ENCODE measurements around the gene C14orf180. TPM values are rescaled to one million over a fixed set of nuclear protein-coding genes. Genes with fewer than 3 reads are reported as not detected.

Gene C14orf180
- polyA plus RNA-seq, 3 donors: not detected

DNA sequence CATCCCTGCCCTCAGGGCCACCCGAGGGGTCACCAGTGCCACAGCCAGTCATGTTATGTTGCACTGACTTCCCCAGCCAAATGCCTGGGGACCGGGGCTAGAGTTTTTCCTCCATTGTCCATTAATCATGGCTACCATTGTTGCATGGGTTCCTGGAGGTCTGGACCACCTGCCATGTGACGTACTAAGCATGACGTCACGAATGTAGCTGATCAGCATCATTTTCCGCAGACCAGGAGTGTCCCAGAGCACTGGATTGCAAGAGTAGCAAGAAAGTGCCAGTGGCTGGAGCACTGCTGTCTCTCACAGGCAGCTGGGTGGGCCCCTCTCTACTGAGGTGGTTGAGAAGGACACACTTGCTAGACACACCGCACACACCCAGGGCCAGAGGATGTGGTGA, 6.9 kb upstream of the C14orf180 start:
- Mint-ChIP-seq H3K27ac (no peak overlapping the region), H3K27me3 (ENCODE audit: low read depth in 3 of 3) (peaks cover 2% of the 10 kb centered on the region in 3 donors), H3K36me3 (no peaks in the 10 kb centered on the region), H3K9me3 (no peaks in the 10 kb centered on the region), H3K4me3 (no peak overlapping the region), H3K4me1 (no peaks in the 10 kb centered on the region)
- Histone ChIP-seq H3K36me3 (replicated peaks in 1 of 2; ENCODE audit: control insufficient read depth in 1 of 2, insufficient read depth in 2 of 2, low read length in 2 of 2) (no peaks in the 10 kb centered on the region), H3K4me2 (replicated peaks; ENCODE audit: extremely low read depth, low read length, poor library complexity, severe bottlenecking) (no peak overlapping the region), H3K9me3 (replicated peaks in 1 of 2; ENCODE audit: control insufficient read depth in 1 of 2, insufficient read depth in 1 of 2, low read length in 2 of 2) (no peaks in the 10 kb centered on the region), H2AFZ (ENCODE audit: insufficient read depth, low read depth, low read length, poor library complexity, severe bottlenecking) (no peak overlapping the region), H3K4me1 (ENCODE audit: control insufficient read depth in 1 of 2, insufficient read depth in 2 of 2, low read length in 2 of 2) (no peaks in the 10 kb centered on the region), H3K27ac (ENCODE audit: low read depth in 1 of 2, low read length in 2 of 2) (no peak overlapping the region), H3K9ac (ENCODE audit: insufficient read depth, low read length, poor library complexity, severe bottlenecking) (no peak overlapping the region), H3K27me3 (ENCODE audit: control insufficient read depth in 2 of 2, insufficient read depth in 2 of 2, low read length in 2 of 2) (no peaks in the 10 kb centered on the region), H3K79me2 (ENCODE audit: insufficient read depth, low read length) (no peaks in the 10 kb centered on the region), H4K20me1 (ENCODE audit: insufficient read depth, low read length) (no peaks in the 10 kb centered on the region), H3K4me3 (replicated peaks in 1 of 3; ENCODE audit: low read depth in 2 of 3, low read length in 3 of 3) (no peak overlapping the region)
- intact Hi-C loops (cut with micrococcal nuclease): no loop called here
- DNase-seq: no peak
- WGBS (ENCODE audit: insufficient coverage): 90% methylated on average over 7 of the region's 7 CpGs
- no peak for TF ChIP-seq CTCF (IDR thresholded peaks at IDR 0.05)

DNA sequence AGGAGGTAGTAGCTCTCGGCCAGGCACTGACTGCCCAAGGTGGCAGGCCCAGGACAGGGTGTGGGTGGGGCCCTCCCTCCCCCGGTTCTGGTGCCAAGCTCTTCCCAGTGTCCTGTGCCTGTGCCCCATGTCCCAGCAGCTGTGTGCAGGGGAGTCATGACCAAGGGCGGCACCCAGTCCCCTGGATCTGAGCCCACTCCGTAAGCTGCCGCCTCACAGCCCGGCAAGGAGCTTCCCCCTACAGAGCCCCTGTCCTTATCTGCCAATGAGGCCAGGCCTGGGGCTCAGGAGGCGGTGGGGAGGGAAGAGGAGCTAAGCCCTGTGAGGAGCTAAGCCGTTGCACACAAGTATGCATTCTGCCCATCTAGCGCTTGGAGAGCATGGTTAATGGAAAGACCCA, 5.6 kb upstream of the C14orf180 start:
- DNase-seq: no peak
- Histone ChIP-seq H3K79me2 (ENCODE audit: insufficient read depth, low read length) (no peaks in the 10 kb centered on the region), H3K9ac (ENCODE audit: insufficient read depth, low read length, poor library complexity, severe bottlenecking) (no peak overlapping the region), H3K27me3 (ENCODE audit: control insufficient read depth in 2 of 2, insufficient read depth in 2 of 2, low read length in 2 of 2) (no peaks in the 10 kb centered on the region), H2AFZ (ENCODE audit: insufficient read depth, low read depth, low read length, poor library complexity, severe bottlenecking) (no peak overlapping the region), H3K4me1 (ENCODE audit: control insufficient read depth in 1 of 2, insufficient read depth in 2 of 2, low read length in 2 of 2) (no peaks in the 10 kb centered on the region), H3K4me2 (replicated peaks; ENCODE audit: extremely low read depth, low read length, poor library complexity, severe bottlenecking) (no peak overlapping the region), H3K27ac (ENCODE audit: low read depth in 1 of 2, low read length in 2 of 2) (no peak overlapping the region), H3K4me3 (replicated peaks in 1 of 3; ENCODE audit: low read depth in 2 of 3, low read length in 3 of 3) (no peak overlapping the region), H4K20me1 (ENCODE audit: insufficient read depth, low read length) (no peaks in the 10 kb centered on the region), H3K9me3 (replicated peaks in 1 of 2; ENCODE audit: control insufficient read depth in 1 of 2, insufficient read depth in 1 of 2, low read length in 2 of 2) (no peaks in the 10 kb centered on the region), H3K36me3 (replicated peaks in 1 of 2; ENCODE audit: control insufficient read depth in 1 of 2, insufficient read depth in 2 of 2, low read length in 2 of 2) (no peaks in the 10 kb centered on the region)
- H3K36me3 Mint-ChIP-seq: no peaks in the 10 kb centered on the region
- TF ChIP-seq CTCF (IDR thresholded peaks at IDR 0.05): no peak
- no peaks in the 10 kb centered on the region for H3K4me1 Mint-ChIP-seq
- intact Hi-C loops (cut with micrococcal nuclease): no loop called here
- no peaks in the 10 kb centered on the region for H3K9me3 Mint-ChIP-seq
- H3K27ac Mint-ChIP-seq: no peak overlapping the region
- 73% methylated on average over 6 of the region's 9 CpGs for WGBS (ENCODE audit: insufficient coverage)
- no peak overlapping the region for H3K4me3 Mint-ChIP-seq
- H3K27me3 Mint-ChIP-seq (ENCODE audit: low read depth in 3 of 3): peaks cover 2 to 5% (median 2%) of the 10 kb centered on the region in 3 donors

Measured in CD14-positive monocyte (primary cell).